ENCODE results near the gene CEP295NL.
"Not testable (repeated sequence)": the region's sequence is repeated elsewhere in the genome, so short reads cannot be mapped to it uniquely, and the experiment has no call there.

CEP295NL gene

GRCh38 chr17:78925662-78926555 lies 22.9 kb upstream of the CEP295NL start:
- DNase-seq = peak; percentile 12

GRCh38 chr17:78925234-78925633 lies 22.2 kb upstream of the CEP295NL start, which contains the start of gene TIMP2:
Gene TIMP2 (minus strand): TSS chr17:78925387. CDS start chr17:78925088, 299 bp downstream.
- DNase-seq = peak; percentile 74

- DNase-seq = peak; percentile 23
Measured at GRCh38 chr17:78924481-78925151, 21.6 kb upstream of the CEP295NL start.

GRCh38 chr17:78923660-78924453 lies 20.9 kb upstream of the CEP295NL start:
- DNase-seq = peak; percentile 69

GRCh38 chr17:78922816-78923498 lies 20.0 kb upstream of the CEP295NL start:
- no peak for DNase-seq

- DNase-seq = no peak
Measured at GRCh38 chr17:78921437-78921971, 18.5 kb upstream of the CEP295NL start.

GRCh38 chr17:78920528-78920927 lies 17.5 kb upstream of the CEP295NL start:
- DNase-seq = no peak

GRCh38 chr17:78919861-78920450 lies 17.0 kb upstream of the CEP295NL start:
- no peak for DNase-seq

- DNase-seq = no peak
Measured at GRCh38 chr17:78918979-78919378, 16.0 kb upstream of the CEP295NL start.

- DNase-seq = no peak
Measured at GRCh38 chr17:78917451-78918275, 14.7 kb upstream of the CEP295NL start.

GRCh38 chr17:78915872-78916632 lies 13.1 kb upstream of the CEP295NL start:
- DNase-seq = peak; percentile 19

GRCh38 chr17:78913115-78913514 lies 10.1 kb upstream of the CEP295NL start:
- DNase-seq = no peak

GRCh38 chr17:78912082-78912481 lies 9.1 kb upstream of the CEP295NL start:
- DNase-seq = no peak

GRCh38 chr17:78911543-78911942 lies 8.5 kb upstream of the CEP295NL start:
- not testable (repeated sequence) for DNase-seq

GRCh38 chr17:78910497-78911284 lies 7.7 kb upstream of the CEP295NL start:
- DNase-seq = no peak

GRCh38 chr17:78908426-78908825 lies 5.4 kb upstream of the CEP295NL start:
- DNase-seq = no peak

- no peak for DNase-seq
Measured at GRCh38 chr17:78905541-78905940, 2.5 kb upstream of the CEP295NL start.

GRCh38 chr17:78905116-78905515 lies 2.1 kb upstream of the CEP295NL start:
- DNase-seq = no peak

- no peak for DNase-seq
Measured at GRCh38 chr17:78904371-78904770, 1.4 kb upstream of the CEP295NL start.

Measured in stimulated activated CD4-positive, alpha-beta T cell treated with anti-CD3 and anti-CD28 coated beads, Interleukin-15, amount 100 ng/mL, for 24 hours (primary cell).